Measurements from ENCODE around the gene RBMS3.

Gene RBMS3

DNA sequence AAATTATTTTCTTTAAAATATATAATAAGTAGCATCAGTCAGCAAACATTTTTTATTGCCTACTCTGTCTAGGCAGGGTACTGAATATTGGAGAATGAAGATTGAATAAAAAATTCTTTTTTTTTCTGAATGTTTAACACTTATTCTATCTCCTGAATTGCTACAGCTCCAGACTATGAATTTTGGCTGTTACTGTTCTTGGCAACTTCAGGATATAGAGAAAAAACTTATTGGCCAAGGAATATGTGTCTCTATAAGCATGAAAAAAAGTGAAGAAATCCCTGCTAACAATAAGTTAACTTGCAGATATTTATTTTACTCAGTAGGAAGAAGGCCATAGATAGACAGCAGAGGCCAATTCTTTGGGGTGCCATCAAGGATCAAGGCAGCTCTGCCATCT lies 309.6 kb downstream of the RBMS3 start:
- FAIRE-seq: no peak

DNA sequence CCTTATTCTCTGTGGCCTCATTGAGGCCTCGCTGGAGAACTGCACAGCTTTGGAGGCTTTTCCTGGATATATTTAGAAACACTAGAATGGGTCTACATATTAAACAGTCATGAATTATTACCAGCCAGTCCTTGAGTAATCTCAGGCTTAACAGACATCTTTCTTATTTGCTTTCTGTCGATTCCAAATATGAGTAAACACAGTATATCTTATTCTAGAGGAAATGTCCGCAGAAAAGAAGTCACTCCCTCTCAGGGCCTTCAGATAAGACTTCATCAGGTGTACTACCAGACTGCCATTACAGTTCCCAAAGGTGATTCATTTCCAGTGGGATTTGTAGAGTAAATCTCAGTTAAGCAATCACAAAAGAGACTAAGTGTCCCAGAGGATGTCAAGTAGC lies 310.7 kb downstream of the RBMS3 start:
- FAIRE-seq: no peak

DNA sequence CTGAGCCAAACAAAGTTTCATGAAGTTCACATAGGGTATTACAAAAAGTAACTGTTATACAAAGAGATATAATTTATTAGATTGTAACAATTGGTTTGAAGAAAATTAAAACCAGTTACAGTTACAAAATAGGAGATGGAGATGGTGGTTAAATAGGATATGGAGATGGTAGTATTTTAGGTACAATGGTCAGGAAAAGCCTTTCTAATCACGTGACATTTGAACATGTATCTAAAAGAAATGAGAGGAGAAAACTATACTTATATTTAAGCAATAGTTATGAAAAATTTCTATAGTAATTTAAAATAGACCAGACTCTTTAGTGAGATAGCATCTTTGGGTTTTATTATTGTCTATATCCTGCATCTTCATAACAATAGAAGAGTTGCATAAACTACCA lies 312.9 kb downstream of the RBMS3 start:
- no peak for FAIRE-seq

DNA sequence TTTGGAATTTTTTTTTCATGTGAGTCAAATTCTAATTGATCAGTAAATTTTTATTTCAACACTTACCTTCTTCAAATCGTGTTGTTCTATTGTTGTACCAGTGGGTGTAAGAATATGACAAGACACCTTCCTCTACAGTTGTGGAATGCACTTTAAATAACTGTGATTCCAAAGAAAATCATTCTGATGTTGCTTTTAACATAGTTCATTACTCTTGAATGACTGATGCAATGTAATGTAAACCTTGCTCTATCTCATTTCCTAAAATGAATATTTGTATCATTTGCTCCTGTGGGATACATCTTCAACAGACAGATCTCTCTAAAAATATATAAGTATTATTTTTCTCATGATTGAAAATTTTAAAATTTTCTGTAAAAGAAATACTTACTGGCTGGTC lies 313.4 kb downstream of the RBMS3 start:
- FAIRE-seq: no peak

DNA sequence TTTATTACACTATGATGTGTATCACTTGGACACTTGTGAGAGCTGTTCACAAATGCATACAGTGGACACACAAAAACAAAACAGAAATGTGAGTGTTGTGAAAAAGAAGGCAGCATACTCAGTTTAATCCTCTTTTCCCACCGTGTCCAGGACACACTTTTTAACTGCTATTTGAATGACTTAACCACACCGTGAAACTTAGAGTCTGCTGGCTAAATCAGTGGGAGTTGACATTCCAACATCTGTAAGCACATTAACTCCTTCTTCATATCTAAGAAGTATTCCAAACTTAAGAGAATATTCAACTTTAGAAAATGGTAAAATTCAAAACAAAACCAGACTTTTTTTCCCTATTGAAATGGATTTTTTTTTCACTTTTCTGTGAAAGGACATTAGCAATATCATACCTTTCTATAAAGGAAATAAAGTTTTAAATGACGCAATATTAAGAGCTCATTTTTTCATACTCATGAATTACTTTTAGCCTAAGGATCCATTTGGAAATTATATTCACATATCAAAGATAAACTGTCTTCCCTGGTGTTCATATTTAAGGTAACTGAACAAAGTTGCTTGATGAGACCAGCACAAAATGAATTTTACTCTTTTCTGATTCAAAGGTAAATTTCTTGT lies 316.6 kb downstream of the RBMS3 start:
- no peak for FAIRE-seq

DNA sequence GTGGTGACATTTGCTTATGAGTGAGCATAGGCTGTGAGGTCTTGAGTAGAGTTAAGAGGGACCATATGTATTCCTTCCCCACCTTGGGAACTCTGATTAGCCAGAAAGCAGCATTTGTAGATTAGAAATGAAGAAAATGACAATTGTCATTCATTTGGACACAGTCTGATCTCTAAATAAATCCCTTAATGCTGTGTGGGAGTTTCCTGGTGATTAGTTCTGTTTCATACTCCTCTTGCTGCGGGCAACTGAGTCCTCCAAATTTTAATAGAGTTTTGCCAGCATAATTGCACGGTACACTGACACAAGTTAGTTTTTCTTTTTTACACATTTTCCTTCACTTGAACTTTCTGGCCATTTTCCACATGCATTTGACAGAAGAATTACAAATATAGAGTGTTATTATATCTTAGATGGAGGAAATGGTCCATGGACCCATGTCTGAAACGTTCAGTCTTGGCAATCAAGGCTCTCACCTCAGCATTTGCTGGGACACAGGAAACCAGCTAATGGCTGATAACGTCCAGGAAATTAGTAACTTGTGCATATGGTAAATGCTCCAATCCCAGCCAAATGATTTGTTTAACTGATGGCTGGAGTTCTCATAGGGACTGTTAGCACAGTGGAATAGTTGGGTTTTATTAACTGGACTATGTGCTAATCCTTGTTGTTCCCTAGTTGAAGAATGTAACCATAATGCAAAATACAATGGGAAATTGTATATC lies 321.2 kb downstream of the RBMS3 start:
- no peak for FAIRE-seq

DNA sequence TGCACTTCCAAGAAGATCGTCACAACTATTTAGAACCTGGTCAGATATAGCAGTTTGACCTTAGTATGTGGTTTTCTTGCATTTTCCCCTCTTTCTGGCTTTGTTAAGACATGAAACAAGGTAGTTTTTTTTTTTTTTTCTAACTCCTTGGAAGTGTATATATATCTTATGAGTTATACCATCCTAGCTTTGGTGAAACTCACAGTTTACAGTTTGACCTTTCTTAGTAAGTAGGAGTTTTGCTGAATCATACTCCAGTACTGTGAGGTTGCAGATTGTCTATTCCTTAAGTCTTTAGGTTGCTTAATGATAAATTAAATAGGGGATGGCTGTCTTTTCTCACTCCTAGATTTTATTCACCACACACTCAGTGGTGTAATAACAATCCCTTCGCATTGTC lies 325.0 kb downstream of the RBMS3 start:
- no peak for FAIRE-seq

DNA sequence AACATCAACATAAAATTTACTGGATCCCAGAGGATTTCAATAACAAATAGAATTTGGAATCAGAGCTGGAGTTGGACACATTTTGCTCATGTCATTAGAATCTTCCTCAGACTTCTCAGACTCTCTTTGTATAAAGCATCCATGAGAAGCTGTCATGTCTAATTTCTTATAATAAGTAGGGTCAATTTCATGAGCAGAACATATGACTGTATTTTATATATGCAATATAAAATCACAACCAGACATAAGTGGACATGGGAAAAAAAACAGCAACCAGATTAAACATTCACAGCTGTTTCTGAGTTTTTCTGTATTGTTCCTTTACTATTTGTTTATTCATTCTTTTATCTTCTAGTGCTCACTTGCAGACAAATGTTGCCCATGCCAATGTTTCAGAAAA lies 325.5 kb downstream of the RBMS3 start:
- no peak for FAIRE-seq

DNA sequence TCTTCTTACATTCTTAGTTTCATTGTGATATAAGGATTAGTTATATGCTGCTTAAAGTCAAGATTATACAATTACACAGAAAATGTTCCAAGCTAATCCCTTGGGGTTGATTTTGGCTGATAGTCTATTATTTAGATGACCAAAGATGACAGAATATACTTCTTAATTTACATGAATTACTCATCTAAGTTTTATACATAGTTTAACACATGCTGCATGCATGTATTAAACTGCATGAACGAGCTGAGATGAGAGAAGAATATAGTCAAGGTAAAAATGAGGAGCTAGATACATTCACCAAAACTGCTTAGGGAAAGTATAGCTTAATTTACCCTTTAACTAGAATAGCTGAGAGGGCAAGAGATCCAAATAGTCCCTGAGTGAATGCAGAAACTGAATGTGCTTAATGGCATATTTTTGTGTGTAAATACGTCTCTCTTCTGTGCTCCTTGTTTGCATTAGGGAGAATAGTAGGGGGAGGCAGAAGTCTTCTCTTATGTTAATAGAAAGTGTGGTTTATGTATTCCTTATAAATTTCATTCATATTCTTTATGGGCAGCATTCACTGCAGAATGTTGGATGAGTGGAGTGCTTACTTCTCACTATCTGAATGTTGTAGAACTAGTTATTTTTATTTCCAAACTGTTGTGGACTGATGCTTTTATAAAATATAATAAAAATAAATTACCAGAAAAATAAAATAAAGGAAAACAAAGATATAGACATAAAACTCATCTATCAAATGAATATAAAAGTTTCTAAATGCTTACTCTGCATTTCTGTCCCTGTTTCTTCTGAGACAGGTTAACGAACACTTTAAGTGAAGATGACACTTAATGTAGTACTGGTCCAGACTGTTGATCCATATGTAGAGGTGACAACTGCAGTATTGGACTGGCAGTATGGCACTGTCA lies 327.8 kb downstream of the RBMS3 start:
- FAIRE-seq: no peak

DNA sequence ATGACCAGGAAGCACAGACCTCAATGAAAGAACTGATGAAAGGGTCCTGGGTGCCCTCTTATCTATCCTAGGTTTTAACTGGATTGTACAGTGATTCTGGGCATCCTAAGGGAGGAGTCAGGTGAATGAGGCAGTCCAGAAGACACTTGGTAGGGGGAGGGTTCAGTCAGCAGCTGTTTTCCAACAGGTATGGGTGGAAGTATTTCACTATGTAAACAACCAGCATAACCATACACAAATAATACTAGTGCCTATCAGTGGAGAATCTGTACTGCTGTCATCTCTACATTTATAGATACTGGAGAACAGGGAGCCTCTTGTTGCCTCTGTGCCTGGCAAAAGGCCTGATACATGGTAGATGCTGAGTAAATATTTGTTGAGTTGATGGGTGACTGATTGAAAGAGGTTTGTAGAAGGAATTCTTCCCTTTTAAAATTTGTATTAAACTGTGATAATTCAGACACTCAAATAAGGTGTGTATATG lies 328.5 kb downstream of the RBMS3 start:
- no peak for FAIRE-seq

DNA sequence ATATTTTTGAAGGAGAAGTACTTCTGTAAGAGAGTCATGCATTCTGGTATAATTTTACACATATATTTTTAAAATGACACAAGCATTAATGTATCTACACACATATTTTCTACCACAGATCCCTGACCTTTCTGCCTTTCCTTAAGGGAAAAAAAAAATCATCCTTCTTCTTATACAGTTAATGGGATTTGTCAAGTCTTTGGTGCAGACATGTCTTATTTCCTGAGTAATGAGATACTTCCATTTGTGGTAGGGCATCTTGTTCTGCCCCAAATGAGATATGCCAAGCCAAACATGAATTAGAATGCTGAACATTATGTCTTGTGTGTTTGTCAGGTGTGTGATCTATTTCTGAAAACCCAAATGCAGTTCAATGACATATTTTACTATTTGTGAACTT lies 329.9 kb downstream of the RBMS3 start:
- no peak for FAIRE-seq

DNA sequence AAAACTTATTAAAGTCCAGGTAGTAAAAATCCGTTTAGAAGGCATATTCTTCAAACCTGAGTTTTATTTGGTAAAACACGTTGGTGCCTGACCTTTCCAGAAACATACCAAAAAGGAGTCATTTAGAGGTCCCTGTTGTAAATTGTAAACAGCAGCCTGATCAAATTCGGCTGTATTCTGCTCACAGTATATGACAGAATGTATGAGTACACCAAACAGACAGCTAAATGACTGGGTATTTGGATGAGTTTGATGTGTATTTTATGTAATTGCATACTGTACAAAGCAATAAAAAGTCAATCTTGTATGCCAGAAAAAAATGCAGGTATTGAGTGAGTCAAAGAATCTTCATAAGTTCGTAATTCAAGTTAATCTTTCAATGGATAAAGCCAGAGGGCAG lies 330.4 kb downstream of the RBMS3 start:
- FAIRE-seq: no peak

DNA sequence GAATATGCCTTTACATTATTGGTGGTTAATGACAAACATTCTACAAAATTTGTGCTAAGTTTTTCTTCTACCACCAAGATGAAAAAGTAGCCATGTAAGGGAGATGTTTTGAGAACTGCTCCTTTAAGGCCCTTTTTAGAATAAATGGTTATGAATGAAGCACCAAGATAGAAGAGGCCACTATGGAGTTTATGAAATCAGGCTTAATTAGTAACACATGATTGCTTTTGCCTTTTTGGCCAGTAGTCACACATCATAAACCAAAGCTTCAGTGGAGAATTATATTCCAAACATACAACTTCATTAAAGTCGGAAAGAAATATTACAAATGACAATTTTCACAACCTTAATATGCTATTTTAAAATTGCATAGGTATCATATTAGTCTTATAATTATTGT lies 331.7 kb downstream of the RBMS3 start:
- no peak for FAIRE-seq

DNA sequence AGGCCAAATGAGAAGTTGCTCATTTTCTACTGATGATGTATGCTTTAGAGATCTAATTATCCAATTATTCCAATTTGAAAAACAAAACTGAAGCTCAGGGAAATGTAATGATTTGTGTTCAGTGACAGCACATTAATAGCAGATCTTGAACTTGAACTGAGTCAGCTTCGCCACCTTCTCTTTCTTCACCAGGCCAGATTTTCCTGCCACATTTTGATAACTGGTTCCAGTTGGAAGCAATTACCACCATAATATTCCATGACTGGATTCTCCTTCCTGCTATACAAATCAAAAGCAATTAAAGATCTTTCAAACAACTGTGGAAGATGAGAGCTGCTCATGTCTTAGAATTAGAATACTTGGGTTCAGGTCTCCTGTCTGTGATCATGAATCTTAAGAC lies 334.1 kb downstream of the RBMS3 start:
- no peak for FAIRE-seq

DNA sequence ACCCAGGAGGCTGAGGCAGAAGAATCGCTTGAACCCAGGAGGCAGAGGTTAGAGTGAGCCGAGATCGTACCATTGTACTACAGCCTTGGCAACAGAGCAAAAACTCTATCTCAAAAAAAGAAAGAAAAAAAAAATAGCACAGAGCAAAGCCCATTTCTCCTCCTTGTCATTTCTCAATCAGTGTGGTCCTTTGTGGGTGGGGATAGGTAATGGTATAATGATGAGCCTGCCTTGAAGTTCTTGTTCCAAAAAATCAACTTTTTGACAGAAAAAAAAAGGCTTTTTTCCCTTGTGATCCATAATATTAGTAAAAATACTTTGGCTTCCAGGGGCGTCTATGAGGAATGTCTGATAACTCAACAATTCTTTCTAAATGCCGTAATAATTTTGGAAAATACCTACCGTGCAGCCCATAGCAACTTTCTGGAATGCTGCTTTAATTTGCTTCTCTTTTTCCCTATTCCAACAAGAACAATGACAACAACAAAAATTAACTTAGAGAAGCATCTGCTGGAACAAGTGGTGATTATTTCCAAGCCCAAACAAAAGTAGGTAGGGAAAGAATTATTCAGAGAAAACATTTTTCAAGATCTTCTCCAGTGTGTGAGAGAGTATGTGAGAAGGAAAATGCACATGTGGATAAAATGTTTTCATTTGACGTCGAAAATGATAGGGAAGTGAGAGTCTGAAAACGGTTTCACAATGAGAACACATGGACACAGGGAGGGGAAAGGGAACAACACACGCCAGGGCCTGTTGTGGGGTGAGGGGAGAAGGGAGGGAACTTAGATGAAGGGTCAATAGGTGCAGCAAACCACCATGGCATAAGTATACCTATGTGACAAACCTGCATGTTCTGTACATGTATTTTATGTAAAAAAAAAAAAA lies 337.8 kb downstream of the RBMS3 start:
- FAIRE-seq: no peak

DNA sequence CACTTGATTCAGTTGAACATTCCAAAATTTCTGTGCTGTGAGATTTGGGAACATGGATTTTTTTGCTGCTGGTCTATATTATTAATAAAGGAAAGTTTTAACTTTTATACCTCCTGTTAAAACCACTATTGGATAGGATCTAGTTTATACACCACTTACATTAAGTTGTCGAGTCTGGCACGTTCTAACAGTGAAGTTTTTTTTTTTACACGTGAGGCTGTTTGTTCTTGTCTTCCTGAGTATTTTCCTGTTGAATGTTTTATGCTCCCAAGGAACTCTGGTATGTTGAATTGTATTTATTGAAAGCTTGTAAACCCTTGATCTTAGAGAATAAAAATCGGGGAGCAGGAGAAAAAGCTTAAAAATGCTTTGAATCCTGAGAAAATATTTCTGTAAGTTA lies 338.8 kb downstream of the RBMS3 start:
- no peak for FAIRE-seq

DNA sequence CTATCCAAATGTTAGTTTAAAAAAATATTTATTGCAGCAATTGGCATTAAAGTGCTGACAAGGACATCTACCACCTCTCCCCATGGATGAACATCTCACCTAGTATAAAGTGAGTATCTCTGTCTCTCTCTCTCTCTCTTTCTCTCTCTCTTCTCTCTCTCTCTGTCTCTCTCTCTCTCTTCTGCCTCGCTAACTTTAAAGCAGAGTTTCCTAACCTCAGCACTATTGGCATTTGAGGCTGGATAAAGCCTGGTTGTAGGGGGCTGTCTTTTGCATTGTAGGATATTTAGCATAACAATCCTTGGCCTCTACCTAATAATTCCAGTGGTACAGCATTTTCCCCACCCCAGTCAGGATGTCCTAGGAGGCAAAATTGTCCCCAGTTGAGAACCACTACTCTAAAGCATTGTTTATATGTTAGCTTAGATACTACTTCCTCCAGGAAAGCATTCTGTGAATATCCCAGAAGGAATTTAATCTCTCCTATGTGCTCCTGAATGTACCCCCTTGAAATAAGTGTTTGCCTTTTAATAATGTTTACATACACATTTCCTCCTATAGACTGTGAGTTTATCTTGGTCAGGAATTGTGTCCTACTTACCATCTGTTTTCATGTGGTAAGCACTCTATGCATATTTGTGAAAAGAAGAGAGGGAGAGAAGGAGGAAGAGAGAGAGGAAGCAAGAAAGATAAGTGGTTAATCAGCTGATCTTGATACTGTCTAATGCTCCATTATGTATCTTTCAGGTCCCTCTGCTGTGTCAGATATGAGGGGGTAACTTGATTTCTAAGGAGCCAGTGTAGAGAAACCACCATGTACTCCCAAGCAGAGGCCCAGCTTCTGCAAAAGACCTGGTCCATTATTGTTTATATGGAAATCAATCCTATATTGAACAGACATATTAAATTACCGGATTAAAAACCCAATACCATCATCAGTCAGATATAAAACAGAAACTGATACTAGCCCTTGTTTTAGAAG lies 346.6 kb downstream of the RBMS3 start:
- FAIRE-seq: no peak

DNA sequence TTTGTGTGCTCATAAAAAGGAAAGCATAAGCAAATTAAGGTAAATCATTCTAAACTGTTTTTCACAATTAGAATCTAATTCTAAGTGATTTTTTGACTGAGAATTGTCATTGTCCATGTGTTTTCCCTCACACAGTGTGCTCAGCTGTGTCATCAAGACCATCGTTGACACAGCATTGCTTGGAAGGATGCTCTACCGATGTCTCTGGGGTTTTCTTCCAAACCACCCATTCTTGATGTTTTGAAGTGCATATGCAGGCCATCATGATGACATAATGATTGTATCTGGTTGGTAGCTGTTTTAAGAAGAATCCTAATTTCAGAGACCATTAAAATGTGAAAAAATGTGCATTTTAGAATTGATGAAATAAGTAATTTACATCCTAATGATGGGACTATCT lies 347.9 kb downstream of the RBMS3 start:
- no peak for FAIRE-seq

DNA sequence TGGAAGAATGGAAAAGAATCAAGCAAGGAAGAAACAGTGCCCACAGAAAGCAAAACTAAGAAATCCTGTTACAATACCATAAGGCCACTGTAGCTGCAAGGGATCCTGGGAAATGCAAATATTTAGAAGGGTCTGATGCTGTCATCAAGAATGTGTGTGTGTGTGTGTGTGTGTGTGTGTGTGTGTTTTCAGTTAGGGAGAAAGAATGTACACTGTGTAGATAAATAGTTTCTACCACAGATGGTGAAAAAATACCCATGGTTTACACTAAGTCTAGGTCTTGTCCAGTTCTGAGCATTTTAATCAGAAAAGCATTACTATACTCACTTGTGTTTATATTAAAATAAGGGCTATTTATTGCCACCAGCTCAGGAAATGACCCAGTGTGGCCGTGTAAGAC lies 355.0 kb downstream of the RBMS3 start:
- FAIRE-seq: no peak

DNA sequence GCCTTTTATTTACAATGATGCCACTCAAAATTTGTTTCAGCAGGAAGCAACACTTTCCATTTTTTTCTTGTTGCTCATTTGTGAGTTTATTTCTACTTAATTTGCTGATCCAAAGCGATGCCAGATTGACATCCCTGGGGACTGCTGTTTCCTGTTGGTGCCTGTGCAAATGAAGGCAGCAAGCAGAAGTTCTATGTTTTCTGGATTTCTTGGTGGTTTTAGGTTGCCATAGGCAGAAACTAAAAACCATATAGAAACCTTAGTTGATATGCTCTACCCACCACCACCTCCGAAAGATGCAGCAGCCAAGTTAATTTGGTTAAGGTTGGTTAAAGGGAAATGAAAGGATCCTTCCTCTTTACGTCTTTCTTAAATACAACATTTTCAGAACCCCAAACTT lies 356.2 kb downstream of the RBMS3 start:
- FAIRE-seq: no peak

DNA sequence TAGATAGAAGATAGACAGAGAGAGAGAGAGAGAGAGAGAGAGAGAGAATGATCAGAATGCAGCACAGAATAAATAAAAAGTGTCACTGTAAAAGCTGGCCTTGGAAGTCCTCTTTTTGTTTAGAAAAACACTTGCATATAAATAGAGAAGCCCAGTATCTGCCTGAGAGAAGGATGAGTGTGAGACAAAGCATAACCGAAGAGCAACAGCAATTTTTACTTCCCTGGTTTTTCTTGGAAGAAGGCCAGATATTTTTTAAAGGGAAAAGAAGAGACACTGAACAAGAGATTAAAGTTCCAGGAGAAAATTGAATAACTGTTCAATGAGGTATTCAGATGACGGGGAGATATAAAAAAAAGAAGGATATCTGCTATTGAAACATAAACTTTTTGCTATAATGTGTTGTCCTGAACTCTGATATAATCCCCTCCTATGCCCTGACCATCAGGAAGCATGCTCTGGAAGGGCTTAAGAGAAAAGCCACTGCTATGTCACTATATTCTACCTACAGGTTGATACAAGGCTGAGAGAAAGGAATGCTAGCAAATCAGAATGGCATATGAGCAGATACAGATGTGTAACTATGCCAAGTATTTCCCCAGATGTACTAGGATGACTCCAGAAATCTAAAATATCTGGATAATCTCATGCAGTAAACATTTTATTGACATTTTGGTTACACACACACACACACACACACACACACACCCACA lies 358.9 kb downstream of the RBMS3 start:
- FAIRE-seq: no peak
